Measurements from ENCODE around the gene STAT1.

Gene STAT1

GRCh38 chr2:190959911-190960788, 53.8 kb downstream of the STAT1 start:
- TF ChIP-seq CTCF (IDR thresholded peaks at IDR 0.05; ENCODE audit: control insufficient read depth, insufficient read depth, low read depth, low read length, missing control alignments): no peak
- DNase-seq (ENCODE audit: low read depth): no peak
- H3K4me3 ChIP-seq (ENCODE audit: control insufficient read depth, low read depth, low read length): no peak overlapping the region

GRCh38 chr2:190953257-190953656, 60.7 kb downstream of the STAT1 start:
- no peak overlapping the region for H3K4me3 ChIP-seq (ENCODE audit: control insufficient read depth, low read depth, low read length)
- no peak for TF ChIP-seq CTCF (IDR thresholded peaks at IDR 0.05; ENCODE audit: control insufficient read depth, insufficient read depth, low read depth, low read length, missing control alignments)
- no peak for DNase-seq (ENCODE audit: low read depth)

GRCh38 chr2:190950566-190950991, 63.4 kb downstream of the STAT1 start:
- DNase-seq (ENCODE audit: low read depth): no peak
- no peak for TF ChIP-seq CTCF (IDR thresholded peaks at IDR 0.05; ENCODE audit: control insufficient read depth, insufficient read depth, low read depth, low read length, missing control alignments)
- H3K4me3 ChIP-seq (ENCODE audit: control insufficient read depth, low read depth, low read length): no peak overlapping the region

GRCh38 chr2:190948671-190949070, 65.3 kb downstream of the STAT1 start:
- DNase-seq (ENCODE audit: low read depth): no peak
- H3K4me3 ChIP-seq (ENCODE audit: control insufficient read depth, low read depth, low read length): no peak overlapping the region

GRCh38 chr2:190947711-190948251, 66.2 kb downstream of the STAT1 start:
- H3K4me3 ChIP-seq (ENCODE audit: control insufficient read depth, low read depth, low read length): no peak overlapping the region
- no peak for DNase-seq (ENCODE audit: low read depth)
- peak; percentile 19 for TF ChIP-seq CTCF (IDR thresholded peaks at IDR 0.05; ENCODE audit: control insufficient read depth, insufficient read depth, low read depth, low read length, missing control alignments)

More at GRCh38 chr2:190948671-190949070, 65.3 kb downstream of the STAT1 start:
- no peak for TF ChIP-seq CTCF (IDR thresholded peaks at IDR 0.05; ENCODE audit: control insufficient read depth, insufficient read depth, low read depth, low read length, missing control alignments)

GRCh38 chr2:190947141-190947540, 66.8 kb downstream of the STAT1 start:
- DNase-seq (ENCODE audit: low read depth): no peak
- H3K4me3 ChIP-seq (ENCODE audit: control insufficient read depth, low read depth, low read length): no peak overlapping the region
- TF ChIP-seq CTCF (IDR thresholded peaks at IDR 0.05; ENCODE audit: control insufficient read depth, insufficient read depth, low read depth, low read length, missing control alignments): no peak
